ENCODE measurements around the gene ERCC6L2.

DNA sequence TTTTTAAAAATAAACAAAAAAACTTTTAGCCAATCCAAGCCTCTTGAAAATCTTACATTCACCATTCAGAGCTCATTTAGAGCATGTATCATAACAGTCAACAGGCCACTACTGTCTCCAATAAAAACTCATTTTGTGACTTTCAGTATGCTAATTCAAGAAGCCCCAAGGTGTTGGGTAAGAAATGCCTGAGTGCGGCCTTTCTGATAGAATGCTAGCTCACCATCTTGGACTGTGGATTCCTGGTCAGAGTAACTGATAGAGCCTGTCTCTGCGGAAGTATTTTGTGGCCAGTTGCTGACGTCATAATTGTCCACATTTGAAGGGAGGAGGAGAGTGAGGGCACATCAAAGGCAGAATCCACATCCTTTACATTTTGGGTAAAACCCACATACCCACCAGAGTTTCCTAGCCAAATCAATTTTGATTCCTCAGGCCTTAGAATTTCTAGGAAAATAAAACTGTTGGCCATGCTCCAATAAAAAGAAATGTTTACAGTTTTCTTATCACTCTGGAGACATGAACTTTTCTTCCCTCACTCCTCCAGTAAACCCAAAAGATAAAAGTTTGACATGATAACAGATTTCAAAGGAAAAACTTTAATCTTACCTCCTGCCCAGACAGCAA lies 41.1 kb upstream of the ERCC6L2 start:
- TF ChIP-seq, protein P1, sequence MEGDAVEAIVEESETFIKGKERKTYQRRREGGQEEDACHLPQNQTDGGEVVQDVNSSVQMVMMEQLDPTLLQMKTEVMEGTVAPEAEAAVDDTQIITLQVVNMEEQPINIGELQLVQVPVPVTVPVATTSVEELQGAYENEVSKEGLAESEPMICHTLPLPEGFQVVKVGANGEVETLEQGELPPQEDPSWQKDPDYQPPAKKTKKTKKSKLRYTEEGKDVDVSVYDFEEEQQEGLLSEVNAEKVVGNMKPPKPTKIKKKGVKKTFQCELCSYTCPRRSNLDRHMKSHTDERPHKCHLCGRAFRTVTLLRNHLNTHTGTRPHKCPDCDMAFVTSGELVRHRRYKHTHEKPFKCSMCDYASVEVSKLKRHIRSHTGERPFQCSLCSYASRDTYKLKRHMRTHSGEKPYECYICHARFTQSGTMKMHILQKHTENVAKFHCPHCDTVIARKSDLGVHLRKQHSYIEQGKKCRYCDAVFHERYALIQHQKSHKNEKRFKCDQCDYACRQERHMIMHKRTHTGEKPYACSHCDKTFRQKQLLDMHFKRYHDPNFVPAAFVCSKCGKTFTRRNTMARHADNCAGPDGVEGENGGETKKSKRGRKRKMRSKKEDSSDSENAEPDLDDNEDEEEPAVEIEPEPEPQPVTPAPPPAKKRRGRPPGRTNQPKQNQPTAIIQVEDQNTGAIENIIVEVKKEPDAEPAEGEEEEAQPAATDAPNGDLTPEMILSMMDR (IDR thresholded peaks at IDR 0.05): no peak
- TF ChIP-seq HOXA7 (CRISPR knock-in tag; IDR thresholded peaks at IDR 0.05): no peak
- TF ChIP-seq, protein P2, sequence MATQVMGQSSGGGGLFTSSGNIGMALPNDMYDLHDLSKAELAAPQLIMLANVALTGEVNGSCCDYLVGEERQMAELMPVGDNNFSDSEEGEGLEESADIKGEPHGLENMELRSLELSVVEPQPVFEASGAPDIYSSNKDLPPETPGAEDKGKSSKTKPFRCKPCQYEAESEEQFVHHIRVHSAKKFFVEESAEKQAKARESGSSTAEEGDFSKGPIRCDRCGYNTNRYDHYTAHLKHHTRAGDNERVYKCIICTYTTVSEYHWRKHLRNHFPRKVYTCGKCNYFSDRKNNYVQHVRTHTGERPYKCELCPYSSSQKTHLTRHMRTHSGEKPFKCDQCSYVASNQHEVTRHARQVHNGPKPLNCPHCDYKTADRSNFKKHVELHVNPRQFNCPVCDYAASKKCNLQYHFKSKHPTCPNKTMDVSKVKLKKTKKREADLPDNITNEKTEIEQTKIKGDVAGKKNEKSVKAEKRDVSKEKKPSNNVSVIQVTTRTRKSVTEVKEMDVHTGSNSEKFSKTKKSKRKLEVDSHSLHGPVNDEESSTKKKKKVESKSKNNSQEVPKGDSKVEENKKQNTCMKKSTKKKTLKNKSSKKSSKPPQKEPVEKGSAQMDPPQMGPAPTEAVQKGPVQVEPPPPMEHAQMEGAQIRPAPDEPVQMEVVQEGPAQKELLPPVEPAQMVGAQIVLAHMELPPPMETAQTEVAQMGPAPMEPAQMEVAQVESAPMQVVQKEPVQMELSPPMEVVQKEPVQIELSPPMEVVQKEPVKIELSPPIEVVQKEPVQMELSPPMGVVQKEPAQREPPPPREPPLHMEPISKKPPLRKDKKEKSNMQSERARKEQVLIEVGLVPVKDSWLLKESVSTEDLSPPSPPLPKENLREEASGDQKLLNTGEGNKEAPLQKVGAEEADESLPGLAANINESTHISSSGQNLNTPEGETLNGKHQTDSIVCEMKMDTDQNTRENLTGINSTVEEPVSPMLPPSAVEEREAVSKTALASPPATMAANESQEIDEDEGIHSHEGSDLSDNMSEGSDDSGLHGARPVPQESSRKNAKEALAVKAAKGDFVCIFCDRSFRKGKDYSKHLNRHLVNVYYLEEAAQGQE (IDR thresholded peaks at IDR 0.05): no peak
- no peak for TF ChIP-seq CHD4 (IDR thresholded peaks at IDR 0.05; ENCODE audit: borderline replicate concordance)
- TF ChIP-seq HEYL (CRISPR knock-in tag; IDR thresholded peaks at IDR 0.05): no peak
- no peak for TF ChIP-seq JUNB (IDR thresholded peaks at IDR 0.05)
- TF ChIP-seq POLR2A (IDR thresholded peaks at IDR 0.05; ENCODE audit: low read length): no peak
- TF ChIP-seq RAD21 (conservative IDR thresholded peaks at IDR 0.05 in 1 of 2, IDR thresholded peaks at IDR 0.05 in 1 of 2): no peak
- TF ChIP-seq ZNF302 (CRISPR knock-in tag; IDR thresholded peaks at IDR 0.05): no peak

All from A549 (cell line).